ENCODE results near the gene SYMPK.

SYMPK gene

DNA sequence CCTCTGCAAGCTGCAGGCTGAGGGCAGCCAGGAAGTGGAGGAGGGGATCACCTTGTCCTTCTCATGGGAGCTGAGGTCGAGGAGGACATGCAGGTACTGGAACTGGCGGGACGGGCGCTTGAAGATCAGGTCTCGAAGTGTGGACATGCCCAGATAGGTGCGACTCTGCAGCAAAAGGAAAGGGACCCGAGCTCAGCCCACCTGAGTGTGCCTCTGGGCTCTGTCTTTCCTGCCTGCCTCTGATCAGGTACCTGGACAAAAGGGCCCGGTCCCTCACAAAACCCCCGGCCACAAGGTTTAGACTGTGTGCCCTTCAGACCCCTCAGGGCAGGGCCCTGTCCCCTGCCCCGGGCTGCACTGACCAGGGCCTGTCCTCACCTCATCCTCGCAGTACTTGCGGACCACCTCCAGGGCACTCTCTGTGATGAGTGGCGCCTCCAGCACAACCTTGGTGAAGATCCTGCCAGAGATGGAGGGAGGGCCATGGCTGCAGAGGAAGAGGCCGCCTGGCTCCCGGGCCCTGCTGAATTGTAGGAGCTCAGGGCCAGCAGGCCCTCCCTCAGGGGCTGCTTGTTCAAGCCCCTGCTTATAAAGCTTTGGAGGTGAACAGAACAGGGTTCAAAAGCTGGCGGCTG, 35.4 kb downstream of the SYMPK start:
- TF ChIP-seq CTCF (conservative IDR thresholded peaks at IDR 0.05; ENCODE audit: low read length): no peak
- no peak for DNase-seq (ENCODE audit: low read depth)
- H3K4me3 ChIP-seq (ENCODE audit: low read length): no peak overlapping the region

GRCh38 chr19:45826934-45827333, 36.0 kb downstream of the SYMPK start:
- no peak for DNase-seq (ENCODE audit: low read depth)
- no peak for TF ChIP-seq CTCF (conservative IDR thresholded peaks at IDR 0.05; ENCODE audit: low read length)
- no peak overlapping the region for H3K4me3 ChIP-seq (ENCODE audit: low read length)

- no peak for DNase-seq (ENCODE audit: low read depth)
- no peak for TF ChIP-seq CTCF (conservative IDR thresholded peaks at IDR 0.05; ENCODE audit: low read length)
Observed at GRCh38 chr19:45825917-45826893, 36.7 kb downstream of the SYMPK start.

DNA sequence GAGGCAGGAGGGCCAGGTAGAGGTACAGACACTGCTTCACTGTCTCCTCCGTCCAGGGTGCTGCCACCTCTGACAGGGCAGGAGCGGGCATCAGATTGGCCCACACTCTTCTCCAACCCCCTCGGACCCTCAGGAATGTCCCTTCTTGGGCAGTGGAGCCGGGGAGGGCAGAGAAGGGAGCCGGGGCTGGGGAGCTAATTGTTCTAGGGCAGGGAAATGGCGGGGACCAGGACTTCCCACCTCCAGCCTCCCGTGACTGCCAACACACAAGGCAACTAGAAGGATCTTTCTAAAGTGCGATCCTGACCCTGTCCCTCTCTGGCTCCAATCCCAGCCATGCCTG, 37.7 kb downstream of the SYMPK start:
- no peak for TF ChIP-seq CTCF (conservative IDR thresholded peaks at IDR 0.05; ENCODE audit: low read length)

More at GRCh38 chr19:45825917-45826893, 36.7 kb downstream of the SYMPK start:
- H3K4me3 ChIP-seq (ENCODE audit: low read length): no peak overlapping the region

GRCh38 chr19:45824531-45825262, 38.2 kb downstream of the SYMPK start:
- H3K4me3 ChIP-seq (ENCODE audit: low read length): no peak overlapping the region
- no peak for TF ChIP-seq CTCF (conservative IDR thresholded peaks at IDR 0.05; ENCODE audit: low read length)
- DNase-seq (ENCODE audit: low read depth): no peak

More for the DNA sequence above, 37.7 kb downstream of the SYMPK start:
- DNase-seq (ENCODE audit: low read depth): no peak
- no peak overlapping the region for H3K4me3 ChIP-seq (ENCODE audit: low read length)

DNA sequence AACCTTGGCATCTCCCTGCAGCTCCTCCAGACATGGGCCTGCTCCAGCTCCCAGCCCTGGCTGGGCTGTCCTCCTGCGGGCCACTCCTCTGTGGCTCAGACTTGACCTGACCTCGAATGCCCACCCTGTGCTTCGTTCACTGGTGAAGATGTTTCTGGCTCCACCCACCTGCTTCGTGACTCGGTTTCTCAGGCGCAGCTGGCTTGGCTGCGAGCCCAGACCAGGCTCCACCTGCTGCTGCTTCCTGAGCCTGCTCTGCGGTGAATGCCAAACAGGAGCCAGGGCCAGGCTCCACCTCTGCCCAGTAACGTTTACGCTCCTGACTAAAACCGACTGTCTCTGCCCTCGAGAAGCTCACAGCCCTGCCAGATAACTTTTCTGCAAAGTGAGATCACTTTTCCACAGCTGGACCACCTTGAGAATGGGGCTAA, 38.9 kb downstream of the SYMPK start:
- no peak for DNase-seq (ENCODE audit: low read depth)
- H3K4me3 ChIP-seq (ENCODE audit: low read length): no peak overlapping the region
- TF ChIP-seq CTCF (conservative IDR thresholded peaks at IDR 0.05; ENCODE audit: low read length): no peak

All from AG10803 (cell line).